Measurements from ENCODE around the gene MIR17HG.
A peak's percentile ranks its signal among the peaks of the same experiment; 100 is the strongest.
"Not testable (repeated sequence)": the region's sequence is repeated elsewhere in the genome, so short reads cannot be mapped to it uniquely, and the experiment has no call there.

Gene MIR17HG

DNA sequence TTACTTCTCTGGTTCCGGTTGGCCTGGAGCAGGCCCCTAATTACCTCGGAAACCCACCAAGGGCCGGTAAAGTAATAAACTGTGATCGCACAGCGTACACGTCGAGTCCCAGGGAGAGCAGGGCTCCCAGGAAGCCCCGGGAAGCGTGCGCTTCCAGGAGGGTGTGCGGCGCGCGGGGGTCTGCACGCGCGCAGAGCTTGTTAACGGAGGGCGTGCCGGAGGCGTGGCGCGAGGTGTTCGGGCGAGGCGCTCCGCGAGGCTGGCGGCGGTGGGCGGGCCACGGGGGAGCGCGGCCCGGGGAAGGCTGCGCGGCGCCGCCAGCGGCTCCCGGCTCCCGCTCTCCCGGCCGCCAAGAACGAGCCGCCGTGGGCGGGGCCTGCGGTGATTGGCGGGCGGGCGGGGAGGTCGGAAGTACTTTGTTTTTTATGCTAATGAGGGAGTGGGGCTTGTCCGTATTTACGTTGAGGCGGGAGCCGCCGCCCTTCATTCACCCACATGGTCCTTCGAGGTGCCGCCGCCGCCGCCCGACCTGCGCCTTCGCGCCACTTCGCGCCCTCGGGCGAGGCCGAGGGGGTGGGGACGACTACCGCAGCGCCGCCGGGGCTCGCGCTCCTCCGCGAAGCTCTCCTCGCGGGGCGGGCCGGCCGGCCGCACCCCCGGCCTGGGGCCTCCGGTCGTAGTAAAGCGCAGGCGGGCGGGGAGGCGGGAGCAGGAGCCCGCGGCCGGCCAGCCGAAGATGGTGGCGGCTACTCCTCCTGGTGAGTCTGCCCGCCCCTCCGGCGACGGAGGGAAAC lies at the start of gene MIR17HG:
Gene MIR17HG (plus strand): TSS at position 486 of the 794 bp plus-strand sequence.
- DNase-seq: peak; percentile 90 to 91

DNA sequence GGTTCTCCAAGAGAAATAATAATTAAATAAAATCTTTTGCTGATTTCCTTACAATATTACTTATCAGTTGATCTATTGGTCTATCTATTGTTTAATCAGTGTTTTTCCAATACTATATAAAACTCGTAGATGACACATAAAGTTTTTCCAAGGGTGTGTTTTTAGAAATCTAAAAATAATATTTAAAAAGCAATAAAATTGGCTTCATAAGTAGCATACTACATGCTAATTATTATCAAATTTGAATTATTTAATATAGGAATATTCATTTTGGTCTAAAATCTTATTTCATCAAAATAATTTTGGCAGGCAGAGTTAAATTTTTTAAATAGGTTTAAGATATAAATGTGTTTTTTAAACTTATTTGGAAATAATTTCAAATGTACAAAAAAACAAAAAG lies 49.4 kb upstream of the MIR17HG start:
- no peak for DNase-seq

DNA sequence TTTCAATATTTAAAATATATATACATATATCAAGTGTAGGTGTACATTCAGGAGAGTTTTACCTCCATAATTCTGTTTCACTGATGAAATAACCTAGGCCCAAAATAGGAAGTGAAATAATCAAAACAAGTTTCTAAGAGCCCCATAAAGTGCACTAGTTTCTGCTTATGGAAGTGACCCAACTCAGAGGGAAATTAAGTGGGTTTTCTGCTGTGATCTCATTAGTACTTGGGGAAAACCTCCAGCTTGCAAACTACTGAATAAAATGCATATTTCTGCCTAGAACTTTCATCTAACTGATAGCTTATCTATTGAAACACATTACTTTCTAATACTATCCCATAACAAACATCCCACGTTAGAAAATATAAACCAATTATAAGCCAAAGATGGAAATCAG lies 45.4 kb upstream of the MIR17HG start:
- no peak for DNase-seq

DNA sequence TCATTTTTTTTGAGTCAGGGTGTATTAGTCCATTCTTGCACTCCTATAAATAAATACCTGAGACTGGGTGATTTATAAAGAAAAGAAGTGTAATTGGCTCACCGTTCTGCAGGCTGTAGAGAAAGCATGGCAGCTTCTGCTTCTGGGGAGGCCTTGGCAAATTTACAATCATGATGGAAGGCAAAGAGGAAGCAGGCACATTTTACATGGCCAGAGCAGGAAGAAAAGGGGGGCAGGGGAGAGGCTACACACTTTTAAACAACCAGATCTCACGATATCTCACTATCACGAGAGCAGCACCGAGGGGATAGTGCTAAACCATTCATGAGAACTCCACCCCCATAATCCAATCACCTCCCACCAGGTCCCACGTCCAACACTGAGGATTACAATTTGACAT lies 44.5 kb upstream of the MIR17HG start:
- DNase-seq: no peak

DNA sequence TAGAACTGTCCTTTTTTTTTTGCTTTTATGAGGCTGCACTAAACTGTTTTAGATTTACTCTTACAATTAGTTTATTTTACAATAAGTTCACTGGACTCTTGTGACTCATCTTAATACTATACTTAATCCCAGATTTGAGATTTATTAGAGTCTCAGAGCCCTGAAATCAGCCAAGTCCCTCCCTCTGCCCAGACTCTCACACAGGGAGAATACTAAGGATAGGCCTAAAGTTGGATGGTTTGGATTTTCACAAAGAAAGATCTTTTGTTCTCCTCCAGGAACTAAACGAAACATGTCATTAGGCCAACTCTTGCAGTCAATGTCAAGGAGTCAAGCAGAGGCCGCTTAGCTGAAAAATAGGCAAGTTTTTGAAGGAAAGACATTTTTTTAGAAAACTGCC lies 42.7 kb upstream of the MIR17HG start:
- DNase-seq: no peak

DNA sequence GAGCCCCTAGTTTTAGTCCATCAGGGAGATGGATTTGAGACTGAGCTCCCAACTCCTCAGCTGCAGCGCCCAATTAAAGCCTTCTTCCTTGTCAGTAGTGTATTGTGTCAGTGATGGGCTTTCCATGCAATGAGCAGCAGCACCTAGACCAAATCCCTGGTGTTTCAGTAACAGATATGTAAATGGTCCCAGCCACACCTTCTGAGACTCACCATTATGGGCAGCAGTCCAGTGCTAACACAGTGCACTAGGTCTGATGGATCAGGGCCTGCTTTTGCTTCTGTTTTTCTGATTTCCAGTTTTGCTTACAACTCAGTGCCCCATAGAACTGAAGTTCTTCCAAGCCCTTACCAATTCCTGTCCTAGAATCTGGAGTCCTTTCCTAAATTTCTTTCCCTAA lies 41.8 kb upstream of the MIR17HG start:
- no peak for DNase-seq

DNA sequence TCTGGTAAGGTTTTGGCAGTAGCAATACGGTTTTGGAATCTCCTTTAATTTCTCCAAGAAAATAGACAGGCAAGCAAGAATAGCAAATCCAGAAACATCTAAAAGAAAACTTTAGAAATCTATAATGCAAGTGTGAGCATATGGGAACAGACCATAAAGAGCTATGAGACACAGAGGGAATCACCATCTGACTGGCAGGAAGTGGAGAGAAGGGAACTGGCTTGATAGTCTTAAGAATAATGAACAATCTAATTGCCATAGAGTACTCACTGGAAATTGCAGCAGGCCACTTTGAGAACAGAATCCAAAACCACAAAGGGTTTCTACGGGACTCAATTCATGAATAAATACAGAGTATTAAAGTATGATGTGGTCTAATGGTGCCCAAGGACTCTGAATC lies 39.6 kb upstream of the MIR17HG start:
- no peak for DNase-seq

DNA sequence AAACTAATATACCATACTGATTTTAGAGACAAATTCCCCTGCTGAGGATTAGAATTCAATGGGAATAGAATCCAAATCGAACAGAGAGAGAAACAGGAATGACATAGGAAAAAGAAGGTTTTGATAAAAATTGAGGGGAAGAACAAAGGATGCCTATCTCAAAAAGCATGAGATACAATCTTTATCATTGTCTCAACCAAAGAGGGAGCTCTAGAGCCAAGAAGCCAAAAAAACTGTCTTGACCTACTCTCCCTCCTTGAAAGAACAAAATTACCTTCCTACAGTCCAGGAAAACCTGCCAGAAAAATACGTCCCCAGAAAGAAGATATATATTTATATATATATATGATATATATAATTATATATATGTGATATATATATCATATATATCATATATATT lies 39.2 kb upstream of the MIR17HG start:
- DNase-seq: no peak

DNA sequence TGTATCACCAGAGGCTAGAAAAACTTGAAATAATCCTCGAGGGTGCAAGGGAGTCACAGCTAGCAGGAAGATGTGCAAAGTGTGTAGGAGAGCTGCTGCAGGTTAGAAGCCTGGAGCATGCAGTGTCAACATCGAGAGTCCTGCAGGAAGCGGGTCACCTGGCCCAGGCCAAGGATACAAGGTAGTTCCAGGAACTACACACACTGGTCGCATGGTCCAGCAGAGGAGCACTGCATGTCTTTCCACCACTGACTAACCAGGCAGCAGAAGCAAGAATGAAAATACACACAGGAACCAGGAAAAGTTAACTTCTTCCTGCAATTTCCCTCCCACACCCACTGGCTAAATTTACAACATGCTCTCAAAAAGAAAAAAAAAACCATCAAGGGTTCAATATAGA lies 36.0 kb upstream of the MIR17HG start:
- DNase-seq: no peak

DNA sequence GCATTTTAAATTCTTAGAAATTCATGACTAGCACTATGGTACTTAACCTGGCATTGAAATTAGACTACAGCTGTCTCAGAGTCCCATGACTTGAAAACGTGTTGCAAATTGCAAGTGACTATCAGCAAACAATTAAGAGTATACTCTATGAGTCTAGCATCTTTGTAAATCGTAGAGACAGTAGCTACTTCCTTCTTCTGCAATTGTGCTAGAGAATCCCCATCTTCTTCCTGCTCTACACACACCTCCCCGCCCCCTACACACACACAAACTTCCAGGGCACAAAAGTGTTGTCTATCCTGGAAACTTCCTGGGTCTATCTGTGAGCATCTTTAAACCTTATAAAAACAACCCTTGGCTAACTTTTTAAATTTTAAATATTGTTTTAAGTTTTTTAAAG lies 35.2 kb upstream of the MIR17HG start:
- DNase-seq: no peak

DNA sequence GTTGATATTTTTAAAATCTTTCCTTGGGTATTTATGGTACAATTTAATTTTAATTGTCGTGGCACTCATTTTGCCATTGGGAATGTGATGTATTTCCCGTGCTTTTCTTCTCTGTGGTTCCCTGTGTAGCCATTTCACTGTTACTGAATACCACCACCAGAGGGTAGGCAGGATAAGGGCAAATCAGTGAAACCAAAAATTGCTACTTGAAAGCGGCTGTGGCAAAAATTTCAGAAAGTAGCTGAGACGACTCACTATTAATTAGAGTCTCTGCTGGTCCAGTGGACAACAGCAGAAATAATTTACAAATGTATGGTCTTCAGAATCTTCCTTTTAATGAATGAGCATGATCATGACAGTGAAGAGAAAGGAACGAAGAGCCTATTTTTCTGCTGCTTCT lies 34.4 kb upstream of the MIR17HG start:
- peak; percentile 16 to 31 for DNase-seq

DNA sequence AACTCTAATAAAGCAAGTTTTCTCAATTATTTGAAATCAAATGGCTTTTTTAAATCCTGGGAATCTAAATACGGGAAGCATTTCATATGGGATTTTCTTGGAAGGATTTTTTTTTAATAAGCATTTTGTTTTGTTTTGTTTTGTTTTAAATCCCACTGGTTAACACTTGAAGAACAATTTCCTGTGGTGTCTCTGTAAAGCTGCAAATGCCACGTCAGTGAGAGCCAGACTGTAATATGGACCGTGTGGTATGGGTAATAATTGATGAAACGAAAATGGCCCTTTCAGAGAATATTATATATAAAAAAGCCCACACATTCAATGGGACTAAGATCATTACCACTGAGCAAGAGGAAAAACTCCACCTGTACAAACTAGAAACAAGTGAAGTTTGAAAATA lies 33.9 kb upstream of the MIR17HG start:
- DNase-seq: no peak

DNA sequence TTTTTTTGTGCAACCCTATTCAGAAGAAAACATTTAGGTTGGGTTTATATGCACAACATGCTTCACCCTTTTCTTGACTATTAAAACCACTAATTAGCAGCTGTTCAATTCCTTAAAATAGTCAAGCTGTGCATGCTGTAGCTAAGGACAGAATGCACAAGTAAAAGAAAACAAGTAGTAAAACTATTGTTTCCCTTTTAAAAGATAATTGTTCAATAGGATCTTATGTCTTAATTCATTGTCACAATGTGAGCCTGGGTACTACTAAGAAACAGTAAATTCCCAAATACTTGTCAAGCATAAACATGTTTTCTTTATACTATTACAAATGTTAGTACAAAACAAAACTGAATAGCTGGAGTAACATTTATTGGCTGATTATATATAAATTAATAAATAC lies 32.6 kb upstream of the MIR17HG start:
- no peak for DNase-seq

DNA sequence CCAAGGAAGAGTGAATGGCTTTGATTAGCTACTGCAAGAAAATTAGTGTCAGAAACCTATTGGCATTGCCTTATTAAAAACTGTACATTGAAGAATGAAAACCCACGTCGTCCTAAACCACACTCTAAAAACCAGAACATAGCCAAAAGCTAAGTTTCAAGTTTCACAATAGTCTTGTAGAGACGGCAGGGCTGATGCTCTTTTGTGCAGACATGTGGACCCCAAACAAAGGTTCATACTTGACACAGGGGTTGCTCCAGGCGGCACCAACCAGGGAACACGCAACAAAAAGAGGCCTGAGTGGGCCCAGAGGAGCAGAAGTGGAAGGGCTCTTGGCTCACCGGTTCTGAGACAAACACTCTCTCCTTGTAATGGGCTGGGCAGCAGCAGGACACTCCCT lies 28.6 kb upstream of the MIR17HG start:
- no peak for DNase-seq

DNA sequence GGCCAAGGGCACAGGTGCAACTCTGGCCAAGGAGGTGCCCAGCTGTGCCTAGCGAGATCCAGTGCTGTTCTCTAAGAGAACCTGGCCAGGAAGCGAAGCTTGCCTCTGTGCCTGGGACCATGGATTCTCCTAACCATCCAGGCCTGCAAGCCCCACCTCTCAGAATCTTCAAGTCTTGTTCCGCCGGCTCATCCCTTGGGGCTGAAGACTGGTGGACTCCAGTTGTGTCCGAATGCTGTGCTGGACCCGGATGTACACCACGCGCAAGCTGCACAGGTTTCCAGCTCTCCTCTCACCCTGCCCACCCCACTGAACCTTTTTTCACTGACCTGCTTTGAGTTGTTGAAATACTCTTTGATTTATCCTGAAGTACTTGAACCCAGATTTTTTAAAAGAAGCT lies 27.5 kb upstream of the MIR17HG start:
- DNase-seq: no peak

DNA sequence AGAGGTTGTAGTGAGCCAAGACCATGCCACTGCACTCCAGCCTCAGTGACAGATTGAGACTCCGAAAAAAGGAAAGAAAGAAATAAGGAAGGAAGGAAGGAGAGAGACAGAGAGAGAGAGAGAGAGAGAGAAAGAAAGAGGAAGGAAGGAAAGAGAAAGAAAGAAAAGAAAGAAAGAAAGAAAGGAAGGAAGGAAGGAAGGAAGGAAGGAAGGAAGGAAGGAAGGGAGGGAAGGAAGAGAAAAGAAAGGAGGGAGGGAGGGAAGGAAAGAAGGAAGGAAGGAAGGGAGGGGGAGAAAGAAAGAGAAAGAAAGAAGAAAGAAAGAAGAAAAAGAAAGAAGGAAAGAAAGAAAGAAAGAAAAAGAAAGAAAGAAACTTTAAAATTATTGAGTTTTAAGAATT lies 26.5 kb upstream of the MIR17HG start:
- DNase-seq: not testable (repeated sequence)

DNA sequence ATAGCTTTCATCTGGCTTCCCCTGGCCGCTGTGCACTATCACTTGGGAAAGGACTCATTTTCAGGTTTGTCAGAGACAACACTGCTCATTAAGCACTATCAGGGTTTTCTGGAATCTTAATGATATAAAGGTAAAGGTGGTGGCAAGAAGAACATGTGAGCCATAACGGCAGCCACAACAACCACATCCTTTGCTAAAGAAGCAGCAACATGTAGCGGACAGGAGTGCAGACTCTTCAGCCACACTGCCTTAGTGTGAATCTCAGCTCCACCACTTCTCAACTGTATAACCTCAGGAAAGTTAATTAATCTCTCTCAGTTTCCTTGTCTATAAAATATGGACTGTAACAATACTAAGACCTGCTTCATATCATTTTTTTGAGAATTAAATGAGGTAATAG lies 24.1 kb upstream of the MIR17HG start:
- no peak for DNase-seq

DNA sequence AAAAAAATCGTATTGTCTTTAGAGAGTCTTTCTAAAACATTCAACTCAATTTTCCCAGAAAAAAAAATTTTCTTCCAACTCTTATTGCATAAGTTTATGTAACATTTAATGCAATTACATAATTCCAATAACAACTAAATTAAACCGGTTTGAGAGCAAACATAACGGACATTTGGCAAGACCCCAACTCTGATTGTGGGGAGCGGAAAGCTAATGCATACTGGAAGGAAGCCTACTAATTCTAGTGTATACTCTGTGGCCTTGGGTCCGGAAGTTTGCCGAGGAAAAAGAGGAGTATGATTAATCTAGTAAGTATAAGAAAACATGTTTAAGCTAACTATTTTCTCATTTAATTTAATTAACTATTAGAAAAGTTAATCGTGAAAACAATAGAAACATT lies 21.3 kb upstream of the MIR17HG start:
- DNase-seq: no peak

DNA sequence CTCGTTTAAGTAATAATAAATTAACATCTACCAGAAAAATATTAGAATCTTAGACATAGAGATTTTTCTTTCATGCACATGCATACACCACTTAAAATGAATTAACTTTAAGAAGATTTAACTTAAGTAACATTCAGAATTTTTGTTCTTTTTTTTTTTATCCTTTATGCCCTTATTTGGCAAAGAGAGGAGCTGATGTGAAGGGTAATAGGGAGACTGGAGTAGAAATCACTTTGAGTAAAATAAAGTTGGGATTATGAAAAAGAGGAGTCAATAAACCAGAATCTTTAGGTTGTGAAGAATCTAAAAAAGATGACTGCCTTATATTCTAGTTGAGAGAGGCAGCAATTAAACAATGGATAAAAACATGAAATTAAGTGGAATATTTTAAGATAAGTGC lies 18.8 kb upstream of the MIR17HG start:
- DNase-seq: no peak

DNA sequence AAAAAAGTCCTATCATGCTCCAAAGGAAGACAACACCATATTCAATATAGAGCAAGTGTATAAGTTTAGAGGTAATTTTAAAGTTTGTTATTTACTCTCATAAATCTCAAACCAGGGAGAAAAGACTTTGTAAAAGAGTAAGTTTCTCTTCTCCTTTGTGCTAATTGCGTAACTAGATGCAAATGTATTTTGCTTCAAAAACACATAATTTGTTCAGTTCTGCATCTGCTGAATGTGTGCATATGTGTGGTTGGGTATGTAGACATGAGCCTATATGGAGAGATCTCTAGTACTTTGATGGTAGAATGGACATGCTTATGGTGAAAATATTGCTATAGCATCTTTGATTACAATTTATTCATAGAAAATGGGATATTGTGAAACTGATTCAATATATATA lies 17.8 kb upstream of the MIR17HG start:
- DNase-seq: no peak

DNA sequence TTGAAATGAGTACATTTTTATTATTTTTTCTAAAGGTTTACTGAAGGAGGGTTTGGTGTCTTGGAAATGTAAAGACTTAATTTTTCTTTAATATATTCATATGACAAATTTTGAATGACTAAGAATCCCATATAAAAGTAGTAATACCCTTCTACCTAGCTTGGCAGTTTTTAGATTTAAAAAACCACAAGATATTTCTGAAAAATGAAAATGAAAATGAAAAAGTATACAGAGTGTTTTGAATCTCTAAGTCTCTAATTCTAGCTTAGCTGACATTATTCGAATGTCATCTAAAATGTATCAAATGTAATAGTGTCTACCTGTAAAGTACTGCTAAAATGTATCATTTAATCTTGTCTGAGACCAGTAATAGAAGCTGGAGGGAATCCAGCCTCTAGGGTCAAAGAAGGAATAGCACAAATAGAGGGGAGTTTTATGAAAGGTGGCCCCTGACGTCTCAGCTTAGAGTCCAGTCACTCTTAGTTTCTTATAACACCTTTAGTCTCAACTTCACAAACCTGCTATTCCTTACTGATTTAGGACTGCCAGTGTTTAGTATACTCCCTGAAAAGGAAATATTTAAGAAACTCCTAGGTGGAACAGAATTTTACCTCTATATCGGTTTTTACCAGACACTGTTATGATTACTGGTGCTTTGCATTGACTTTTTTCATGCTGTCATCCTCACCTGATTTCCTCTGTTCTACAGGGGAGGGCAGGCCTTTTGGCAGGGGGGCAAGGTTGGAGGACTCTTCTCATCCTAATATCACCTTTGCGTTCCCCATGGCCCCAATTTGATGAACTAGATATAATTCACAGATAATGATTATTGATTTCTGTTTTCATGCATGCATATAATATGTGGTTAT lies 16.2 kb upstream of the MIR17HG start:
- no peak for DNase-seq

DNA sequence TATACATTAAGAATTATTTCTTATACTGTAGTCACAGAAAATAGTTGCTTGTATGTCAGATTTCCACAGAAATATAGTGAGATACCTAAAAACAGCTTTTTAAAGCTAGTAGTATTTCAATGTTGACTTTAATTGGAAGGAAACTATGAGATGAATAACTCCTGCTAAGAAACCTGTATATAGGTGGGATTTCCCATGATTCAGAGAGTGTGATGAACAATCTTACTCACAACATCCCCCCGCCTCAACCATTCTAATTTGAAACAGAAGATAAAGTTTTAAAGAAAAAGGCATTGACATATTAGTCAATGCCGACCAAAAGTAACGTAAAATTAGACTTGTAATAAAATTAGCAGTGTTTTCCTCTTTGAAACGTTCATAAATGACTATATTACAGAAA lies 1.4 kb upstream of the MIR17HG start:
- DNase-seq: peak in 1 of 2 donors; percentile 32

DNA sequence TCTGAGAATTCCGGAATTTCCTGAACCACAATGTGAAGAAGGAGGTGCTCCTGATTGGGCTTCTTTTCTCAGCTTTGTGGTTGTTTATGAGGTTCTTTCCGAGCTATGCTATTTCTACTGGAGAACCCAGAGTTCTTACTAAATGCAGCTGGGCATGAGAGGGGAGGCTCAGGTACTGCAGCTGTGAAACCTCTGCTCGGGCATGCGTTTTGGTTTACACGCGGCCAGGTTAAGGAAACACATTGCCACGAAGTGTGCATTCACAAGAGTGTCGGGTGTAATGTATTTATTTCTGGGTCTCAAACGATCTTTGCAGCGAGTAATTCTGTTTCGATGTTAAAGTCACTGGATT lies 661 bp upstream of the MIR17HG start:
- peak; percentile 47 to 54 for DNase-seq

Data from activated CD4-positive, alpha-beta T cell treated with anti-CD3 and anti-CD28 coated beads for 4 hours (primary cell).